ENCODE results near the gene SKIC8. TPM values are rescaled to one million over a fixed set of nuclear protein-coding genes. Genes with fewer than 3 reads are reported as not detected.

Gene SKIC8
- total RNA-seq, 1 donor from 2014 or later = 25.2 TPM

GRCh38 chr15:78304216-78305066 is 5.0 kb upstream of the SKIC8 start:
- ATAC-seq (ENCODE audit: poor library complexity) (no peak), DNase-seq (no peak)
- intact Hi-C loops (cut with DNase I) = no loop called here

GRCh38 chr15:78302579-78303312 is 3.3 kb upstream of the SKIC8 start:
- no peak for DNase-seq
- intact Hi-C loops (cut with DNase I) = no loop called here
- no peak for ATAC-seq (ENCODE audit: poor library complexity)

GRCh38 chr15:78301828-78302227 is 2.4 kb upstream of the SKIC8 start:
- intact Hi-C loops (cut with DNase I) = no loop called here
- no peak for ATAC-seq (ENCODE audit: poor library complexity)
- DNase-seq = no peak

GRCh38 chr15:78301326-78301725 is 1.9 kb upstream of the SKIC8 start:
- intact Hi-C loops (cut with DNase I) = no loop called here
- ATAC-seq (ENCODE audit: poor library complexity) (no peak), DNase-seq (no peak)

- DNase-seq = no peak
- no peak for ATAC-seq (ENCODE audit: poor library complexity)
- intact Hi-C loops (cut with DNase I) = no loop called here
Measured at GRCh38 chr15:78292219-78292618, 7.2 kb downstream of the SKIC8 start.

GRCh38 chr15:78291698-78292097 is 7.7 kb downstream of the SKIC8 start:
- no peak for DNase-seq
- no peak for ATAC-seq (ENCODE audit: poor library complexity)
- intact Hi-C loops (cut with DNase I) = no loop called here

GRCh38 chr15:78291052-78291451 is 8.4 kb downstream of the SKIC8 start:
- no peak for DNase-seq
- no peak for ATAC-seq (ENCODE audit: poor library complexity)
- intact Hi-C loops (cut with DNase I) = no loop called here

- no peak for ATAC-seq (ENCODE audit: poor library complexity)
- intact Hi-C loops (cut with DNase I) = no loop called here
- no peak for DNase-seq
Measured at GRCh38 chr15:78290222-78290621, 9.2 kb downstream of the SKIC8 start.

- DNase-seq = no peak
- intact Hi-C loops (cut with DNase I) = no loop called here
- ATAC-seq (ENCODE audit: poor library complexity) = no peak
Measured at GRCh38 chr15:78284758-78285157, 14.7 kb downstream of the SKIC8 start.

- DNase-seq = no peak
- intact Hi-C loops (cut with DNase I) = no loop called here
- ATAC-seq (ENCODE audit: poor library complexity) = no peak
Measured at GRCh38 chr15:78282324-78282723, 17.1 kb downstream of the SKIC8 start.

GRCh38 chr15:78280319-78281072 is 18.9 kb downstream of the SKIC8 start:
- no peak for ATAC-seq (ENCODE audit: poor library complexity)
- DNase-seq = no peak
- intact Hi-C loops (cut with DNase I) = no loop called here

GRCh38 chr15:78276064-78276943 is 23.1 kb downstream of the SKIC8 start:
- no peak for ATAC-seq (ENCODE audit: poor library complexity)
- intact Hi-C loops (cut with DNase I) = no loop called here
- DNase-seq = no peak

- intact Hi-C loops (cut with DNase I) = no loop called here
- DNase-seq (no peak), ATAC-seq (ENCODE audit: poor library complexity) (no peak)
Measured at GRCh38 chr15:78274994-78275393, 24.4 kb downstream of the SKIC8 start.

- no peak for DNase-seq
- ATAC-seq (ENCODE audit: poor library complexity) = no peak
- intact Hi-C loops (cut with DNase I) = no loop called here
Measured at GRCh38 chr15:78272776-78273175, 26.6 kb downstream of the SKIC8 start.

- no peak for DNase-seq
- no peak for ATAC-seq (ENCODE audit: poor library complexity)
- intact Hi-C loops (cut with DNase I) = no loop called here
Measured at GRCh38 chr15:78272316-78272715, 27.1 kb downstream of the SKIC8 start.

GRCh38 chr15:78266806-78267205 is 32.6 kb downstream of the SKIC8 start:
- ATAC-seq (ENCODE audit: poor library complexity) = no peak
- intact Hi-C loops (cut with DNase I) = no loop called here
- DNase-seq = no peak

GRCh38 chr15:78266229-78266628 is 33.2 kb downstream of the SKIC8 start:
- no peak for ATAC-seq (ENCODE audit: poor library complexity)

GRCh38 chr15:78265752-78266224 is 33.6 kb downstream of the SKIC8 start:
- ATAC-seq (ENCODE audit: poor library complexity) (peak; percentile 80), DNase-seq (no peak)
- intact Hi-C loops (cut with DNase I) = no loop called here

More at GRCh38 chr15:78266229-78266628, 33.2 kb downstream of the SKIC8 start:
- intact Hi-C loops (cut with DNase I) = no loop called here
- no peak for DNase-seq

GRCh38 chr15:78265137-78265460 is 34.3 kb downstream of the SKIC8 start:
- DNase-seq (no peak), ATAC-seq (ENCODE audit: poor library complexity) (peak; percentile 1)
- intact Hi-C loops (cut with DNase I) = no loop called here

Measured in Right ventricle myocardium superior (tissue), 1 donor.